ENCODE results near the gene SEMA6B. TPM values are rescaled to one million over a fixed set of nuclear protein-coding genes. Genes with fewer than 3 reads are reported as not detected.
"Not testable (repeated sequence)": the region's sequence is repeated elsewhere in the genome, so short reads cannot be mapped to it uniquely, and the experiment has no call there.

SEMA6B gene
- total RNA-seq, 1 experiment from 2014 or later = 5.7 TPM

DNA sequence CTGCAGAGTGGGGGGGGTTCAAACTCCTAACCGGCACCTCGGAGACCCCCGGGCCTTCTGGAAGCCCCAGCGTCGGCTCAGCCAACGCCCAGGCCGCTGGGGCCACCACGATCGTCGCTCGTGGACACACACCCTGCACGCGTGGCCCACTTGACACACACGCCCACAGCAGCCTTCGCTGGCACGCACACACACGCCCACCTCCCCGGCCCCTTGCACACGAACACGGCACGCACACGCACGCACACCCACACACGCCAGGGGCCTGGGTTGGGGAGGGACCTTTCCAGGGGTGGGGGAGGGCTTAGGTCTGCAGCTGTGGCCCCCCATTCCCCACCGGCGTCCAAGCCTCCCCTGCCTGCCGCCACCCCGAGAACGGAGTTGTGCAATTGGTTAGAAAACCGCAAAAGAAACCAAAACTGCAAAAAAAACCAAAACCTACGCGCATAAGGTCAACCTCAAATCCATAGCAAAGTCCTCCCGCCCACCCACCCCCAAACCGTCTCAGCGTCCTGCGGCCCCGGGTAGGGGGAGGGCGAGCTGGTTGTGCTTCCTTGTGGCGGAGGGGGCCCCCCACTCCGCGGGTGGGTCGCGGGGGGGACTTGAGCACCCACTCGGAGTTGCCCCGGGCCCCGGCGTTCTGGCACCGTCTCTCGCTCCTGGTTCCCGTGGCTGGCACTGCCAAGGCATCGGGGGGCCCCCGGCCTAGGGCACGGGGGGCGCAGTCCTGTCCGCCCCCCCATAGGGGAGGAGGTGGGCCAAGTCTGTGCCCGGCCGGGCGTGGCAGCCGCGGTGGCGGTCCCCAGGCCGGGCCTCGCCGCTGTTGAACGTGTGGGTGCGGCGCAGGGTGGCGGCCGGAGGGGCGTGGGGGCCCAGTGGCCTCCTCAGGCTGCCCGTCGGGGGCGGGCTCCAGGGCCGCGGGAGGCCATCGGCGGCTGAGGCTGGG, 16.3 kb downstream of the SEMA6B start:
- H3K9me3 ChIP-seq = no peaks in the 10 kb centered on the region
- H3K4me3 ChIP-seq = no peak overlapping the region
- H3K27me3 ChIP-seq = no peaks in the 10 kb centered on the region
- no peaks in the 10 kb centered on the region for H3K36me3 ChIP-seq
- DNase-seq = no peak

DNA sequence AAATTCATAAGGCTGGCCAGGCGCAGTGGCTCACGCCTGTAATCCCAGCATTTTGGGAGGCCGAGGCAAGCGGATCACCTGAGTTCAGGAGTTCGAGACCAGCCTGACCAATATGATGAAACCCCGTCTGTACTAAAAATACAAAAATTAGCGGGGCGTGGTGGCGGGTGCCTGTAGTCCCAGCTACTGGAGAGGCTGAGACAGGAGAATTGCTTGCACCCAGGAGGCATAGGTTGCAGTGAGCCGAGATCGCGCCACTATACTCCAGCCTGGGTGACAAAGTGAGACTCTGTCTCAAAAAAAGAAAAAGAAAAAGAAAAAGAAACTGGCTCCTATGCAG, 17.7 kb downstream of the SEMA6B start:
- not testable (repeated sequence) for H3K27me3 ChIP-seq, H3K9me3 ChIP-seq, H3K36me3 ChIP-seq, H3K4me3 ChIP-seq, DNase-seq

DNA sequence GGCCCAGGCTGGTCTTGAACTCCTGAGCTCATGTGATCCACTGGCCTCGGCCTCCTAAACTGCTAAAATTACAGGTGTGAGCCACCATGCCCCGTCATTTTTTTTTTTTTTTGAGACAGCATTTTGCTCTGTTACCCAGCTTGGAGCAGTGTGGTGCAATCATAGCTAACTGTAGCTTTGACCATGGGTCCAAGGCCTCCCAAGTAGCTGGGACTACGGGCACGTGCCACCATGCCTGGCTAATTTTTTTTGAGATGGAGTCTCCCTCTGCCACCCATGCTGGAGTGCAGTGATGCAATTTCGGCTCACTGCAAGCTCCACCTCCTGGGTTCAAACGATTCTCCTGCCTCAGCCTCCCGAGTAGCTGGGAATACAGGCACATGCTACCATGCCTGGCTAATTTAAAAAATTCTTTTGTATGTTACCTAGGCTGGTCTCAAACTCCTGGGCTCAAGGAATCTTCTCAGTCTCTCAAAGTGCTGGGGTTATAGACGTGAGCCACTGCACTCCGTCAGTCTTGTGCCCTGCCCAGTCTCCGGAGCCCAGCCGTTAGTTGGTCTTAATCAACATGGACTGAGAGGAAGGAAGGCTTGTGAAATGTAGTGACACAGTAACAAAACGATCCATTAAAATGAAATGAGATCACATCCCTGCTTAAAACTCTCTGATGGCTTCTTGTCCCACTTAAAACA, 18.2 kb downstream of the SEMA6B start:
- DNase-seq = no peak
- Histone ChIP-seq H3K4me3 (no peak overlapping the region), H3K36me3 (no peaks in the 10 kb centered on the region), H3K9me3 (no peaks in the 10 kb centered on the region), H3K27me3 (no peaks in the 10 kb centered on the region)

DNA sequence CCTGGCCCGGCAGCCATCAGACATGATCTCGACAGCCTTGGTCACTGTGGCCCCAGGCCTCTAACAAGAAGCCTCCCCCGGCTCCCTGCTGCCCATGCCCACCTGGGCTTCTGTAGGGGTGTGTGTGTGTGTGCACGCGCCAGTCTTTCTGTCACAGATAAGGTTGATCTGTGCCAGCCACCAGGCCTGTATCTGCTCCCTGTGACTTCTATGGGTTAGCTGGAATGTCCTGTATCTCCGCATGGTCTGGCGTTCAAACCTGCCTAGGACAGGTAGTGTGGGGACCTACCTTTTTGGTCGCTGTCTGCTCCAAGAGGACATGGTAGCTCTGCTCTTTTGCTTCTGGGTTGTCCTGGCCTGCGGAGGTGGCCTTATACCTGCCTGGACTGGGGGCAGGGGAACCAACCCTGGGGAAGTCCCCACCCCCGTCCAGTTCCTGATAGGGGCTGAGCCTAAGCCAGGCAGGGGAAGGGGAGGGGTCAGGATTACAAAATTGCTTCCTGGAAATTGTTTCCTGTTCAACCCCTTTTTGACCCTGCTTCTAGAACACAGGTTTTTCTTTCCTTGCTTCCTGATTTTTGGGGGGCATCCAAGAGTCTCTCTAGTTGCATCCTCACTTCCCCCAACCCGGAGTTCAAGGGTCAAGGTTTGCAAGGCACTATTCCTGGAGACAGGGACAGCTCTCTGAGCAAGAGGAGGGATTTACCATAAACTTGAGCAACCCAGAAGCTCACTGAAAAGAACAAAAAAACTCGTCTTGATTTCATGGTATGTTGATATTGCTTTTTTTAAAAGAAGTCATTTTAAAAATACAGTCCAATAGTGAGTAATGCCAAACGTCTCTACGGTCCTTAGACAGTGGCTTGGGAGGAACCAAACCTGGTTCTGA, 19.5 kb downstream of the SEMA6B start, which contains the start of gene LRG1:
Gene LRG1 (minus strand): TSS at position 344 of the 889 bp plus-strand sequence. CDS start 23 bp downstream, at position 321.
- Histone ChIP-seq H3K27me3 (no peaks in the 10 kb centered on the region), H3K4me3 (no peak within 1 kb of the TSS), H3K36me3 (no peaks in the 10 kb centered on the region), H3K9me3 (no peaks in the 10 kb centered on the region)
- DNase-seq = no peak

DNA sequence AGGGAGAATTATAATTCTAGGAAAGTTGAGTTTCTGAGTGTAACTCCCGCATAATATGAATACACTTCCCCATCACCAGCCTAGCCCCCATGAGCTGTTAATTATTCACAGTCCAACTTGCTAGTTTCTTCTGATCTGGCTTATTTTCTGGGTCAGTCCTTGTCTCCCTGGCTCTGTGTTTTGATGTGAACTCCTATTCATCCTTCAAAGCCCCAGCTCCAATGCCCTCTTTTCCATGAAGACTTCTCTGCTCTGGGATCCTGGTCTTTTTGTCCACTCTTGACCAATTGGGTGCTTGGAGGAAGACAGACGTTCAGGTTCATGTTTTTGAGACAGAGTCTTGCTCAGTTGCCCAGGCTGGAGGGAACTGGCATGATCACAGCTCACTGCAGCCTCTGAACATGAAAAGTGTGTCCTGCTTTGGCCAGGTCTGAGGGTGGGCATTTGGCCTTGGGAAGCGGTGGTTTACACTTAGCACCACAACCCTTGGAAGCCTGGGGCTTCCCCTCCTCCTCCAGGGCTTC, 20.3 kb downstream of the SEMA6B start:
- no peaks in the 10 kb centered on the region for H3K36me3 ChIP-seq
- no peak for DNase-seq
- no peak overlapping the region for H3K4me3 ChIP-seq
- no peaks in the 10 kb centered on the region for H3K27me3 ChIP-seq
- H3K9me3 ChIP-seq = no peaks in the 10 kb centered on the region

DNA sequence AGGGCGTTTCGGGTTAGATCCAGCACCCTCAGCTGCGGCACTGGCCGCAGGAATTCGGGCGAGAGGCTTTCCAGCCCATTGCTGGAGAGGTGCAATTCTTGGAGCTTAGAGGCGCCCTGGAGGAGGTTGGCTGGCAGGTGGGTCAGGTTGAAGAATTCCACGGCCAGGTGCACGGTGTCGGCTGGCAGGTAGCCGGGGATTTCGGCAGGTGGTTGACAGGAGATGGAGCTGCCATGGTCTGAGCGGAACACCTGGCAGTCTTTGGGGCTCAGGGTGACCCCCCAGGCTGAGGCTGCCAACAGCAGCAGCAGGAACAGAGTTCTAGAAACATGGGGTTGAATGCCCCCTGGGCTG, 20.9 kb downstream of the SEMA6B start:
- Histone ChIP-seq H3K4me3 (no peak overlapping the region), H3K9me3 (no peaks in the 10 kb centered on the region), H3K27me3 (no peaks in the 10 kb centered on the region), H3K36me3 (no peaks in the 10 kb centered on the region)
- no peak for DNase-seq

DNA sequence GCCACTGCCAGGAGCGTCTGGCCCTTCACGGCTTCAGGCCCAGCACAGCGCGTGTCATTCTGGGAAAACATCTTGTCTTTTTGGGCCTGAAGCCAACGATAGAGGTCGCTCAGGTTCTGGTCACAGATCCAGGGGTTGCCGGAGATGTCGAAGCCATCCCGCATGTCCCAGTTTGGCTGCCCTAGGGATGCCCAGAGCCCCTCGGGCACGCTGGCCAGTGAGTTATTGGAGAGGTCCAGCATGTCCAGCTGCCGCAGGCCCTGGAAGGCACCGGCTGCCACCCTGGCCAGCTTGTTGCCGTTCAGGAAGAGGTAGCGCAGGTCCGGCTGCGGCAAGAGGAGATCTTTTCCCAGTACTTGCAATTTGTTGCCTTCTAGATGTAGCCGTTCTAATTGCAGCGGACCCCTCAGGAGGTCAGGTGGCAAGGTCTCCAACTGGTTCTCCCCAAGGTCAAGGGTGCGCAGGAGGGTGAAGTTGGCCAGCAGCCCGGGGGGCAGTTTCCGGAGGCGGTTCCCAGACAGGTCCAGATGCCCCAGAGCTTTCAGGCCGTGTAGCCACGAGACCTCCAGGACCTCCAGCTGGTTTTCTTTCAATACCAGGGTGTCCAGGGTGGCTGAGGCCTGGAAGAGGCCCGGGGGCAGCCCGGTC, 21.4 kb downstream of the SEMA6B start:
- H3K36me3 ChIP-seq = no peaks in the 10 kb centered on the region
- no peaks in the 10 kb centered on the region for H3K27me3 ChIP-seq
- no peaks in the 10 kb centered on the region for H3K9me3 ChIP-seq
- H3K4me3 ChIP-seq = no peak overlapping the region
- no peak for DNase-seq

DNA sequence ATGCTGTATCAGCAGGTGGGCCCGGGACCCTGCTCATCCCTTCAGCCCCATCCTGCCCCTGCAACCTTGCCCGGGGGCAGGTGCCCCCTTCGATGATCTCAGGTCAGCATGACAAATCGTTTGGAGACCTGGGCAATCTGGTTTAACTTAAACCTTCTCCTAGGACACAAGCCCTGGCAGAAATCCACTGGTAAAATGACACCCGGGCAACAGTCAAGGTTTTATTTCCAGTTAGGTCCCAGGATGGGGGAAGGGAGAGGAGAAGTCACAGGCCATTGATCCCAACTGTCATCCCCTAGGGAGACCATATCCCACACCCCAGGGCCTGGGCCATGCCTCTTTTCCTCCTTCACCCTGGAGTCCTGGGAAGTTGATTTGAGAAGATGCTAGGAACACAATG, 22.7 kb downstream of the SEMA6B start:
- no peaks in the 10 kb centered on the region for H3K27me3 ChIP-seq
- H3K9me3 ChIP-seq = no peaks in the 10 kb centered on the region
- H3K4me3 ChIP-seq = no peak overlapping the region
- H3K36me3 ChIP-seq = no peaks in the 10 kb centered on the region
- no peak for DNase-seq

DNA sequence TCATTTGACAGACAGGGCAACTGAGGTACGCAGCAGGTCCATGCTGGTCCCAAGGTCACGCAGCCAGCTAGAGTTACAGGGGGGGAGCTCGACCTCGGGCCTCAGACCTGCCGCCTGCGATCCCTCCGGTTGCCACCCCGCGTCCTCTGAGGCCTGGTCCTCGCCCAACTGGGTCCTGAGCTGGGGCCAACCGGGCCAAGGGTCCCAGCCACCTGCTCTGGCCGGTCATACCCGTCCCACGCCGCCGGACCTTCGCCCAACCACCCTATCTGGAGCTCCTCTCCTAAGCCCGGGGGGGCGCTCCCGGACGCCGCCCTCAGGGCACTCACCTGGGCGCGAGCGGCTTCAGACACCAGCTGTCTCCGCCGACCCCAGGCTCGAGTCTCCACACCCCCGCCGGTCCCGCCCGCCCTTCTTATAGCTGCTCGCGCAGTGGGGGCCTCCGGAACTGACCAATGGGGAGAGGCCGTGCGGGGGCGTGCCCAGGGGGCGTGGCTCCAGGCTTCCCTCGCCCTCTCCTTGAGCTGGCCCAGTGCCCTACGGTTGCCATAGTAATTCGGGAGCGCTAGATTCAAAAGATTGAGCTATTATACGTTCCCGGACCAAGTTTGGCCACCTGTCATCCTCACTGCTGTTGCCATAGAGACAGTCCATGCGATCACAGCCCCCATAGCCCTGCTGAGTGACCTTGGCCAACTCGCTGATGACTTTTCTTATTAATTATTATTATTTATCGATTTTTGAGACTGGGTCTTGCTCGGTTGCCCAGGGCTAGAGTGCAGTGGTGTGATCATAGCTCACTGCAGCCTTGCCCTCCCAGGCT, 24.4 kb downstream of the SEMA6B start, which contains the start of gene PLIN5:
Gene PLIN5 (minus strand): TSS at position 389 of the 823 bp plus-strand sequence. CDS start 1,150 bp downstream, outside the sequence.
- Histone ChIP-seq H3K4me3 (no peak within 1 kb of the TSS), H3K9me3 (no peaks in the 10 kb centered on the region), H3K27me3 (no peaks in the 10 kb centered on the region), H3K36me3 (no peaks in the 10 kb centered on the region)
- no peak for DNase-seq

DNA sequence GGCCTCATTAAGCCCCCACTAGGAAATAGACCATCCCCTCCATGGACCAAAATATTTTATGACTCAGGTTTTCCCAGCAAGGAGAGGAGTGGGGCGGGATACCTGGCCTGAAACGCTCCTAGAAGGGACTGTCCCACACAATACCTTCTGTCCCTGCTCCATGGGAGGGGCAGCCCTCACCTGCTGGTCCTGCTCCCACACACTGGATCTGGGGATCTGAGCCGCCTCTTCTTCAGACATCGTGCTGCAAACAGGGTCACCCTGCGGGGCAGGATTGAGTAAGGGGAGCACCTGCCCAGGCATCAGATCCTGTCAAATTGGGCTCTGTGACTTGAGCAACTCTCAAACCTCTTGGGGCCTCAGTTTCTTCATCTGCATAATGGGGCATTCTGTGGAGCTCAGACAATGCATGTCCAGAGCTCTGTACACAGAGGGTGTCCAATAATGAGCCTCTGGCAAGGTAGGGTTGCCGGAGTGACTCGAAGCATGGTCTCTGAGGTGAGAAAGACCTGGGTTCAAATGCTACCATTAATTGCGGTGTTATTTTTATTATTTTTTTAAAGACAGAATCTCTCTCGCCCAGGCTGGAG, 25.6 kb downstream of the SEMA6B start:
- Histone ChIP-seq H3K4me3 (no peak overlapping the region), H3K27me3 (no peaks in the 10 kb centered on the region), H3K36me3 (no peaks in the 10 kb centered on the region), H3K9me3 (no peaks in the 10 kb centered on the region)
- no peak for DNase-seq

DNA sequence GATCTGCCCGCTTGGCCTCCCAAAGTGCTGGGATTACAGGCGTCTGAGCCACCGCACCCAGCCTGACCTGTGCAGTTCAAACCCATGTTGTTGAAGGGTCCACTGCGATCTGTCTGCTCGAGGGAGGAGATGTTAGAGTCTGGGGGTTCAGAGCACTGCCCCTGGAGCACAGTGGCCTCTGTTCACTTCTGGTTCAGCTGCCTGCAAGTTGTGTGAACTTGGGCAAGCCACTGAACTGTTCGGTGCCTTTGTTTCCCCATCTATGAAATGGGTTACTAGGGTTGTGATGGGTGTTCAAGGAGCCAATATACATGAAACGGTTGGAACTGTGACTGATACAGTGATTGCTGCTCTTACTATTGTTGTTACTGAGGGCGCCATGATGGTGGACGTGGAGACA, 26.1 kb downstream of the SEMA6B start:
- Histone ChIP-seq H3K27me3 (no peaks in the 10 kb centered on the region), H3K9me3 (no peaks in the 10 kb centered on the region), H3K4me3 (no peak overlapping the region), H3K36me3 (no peaks in the 10 kb centered on the region)
- no peak for DNase-seq

DNA sequence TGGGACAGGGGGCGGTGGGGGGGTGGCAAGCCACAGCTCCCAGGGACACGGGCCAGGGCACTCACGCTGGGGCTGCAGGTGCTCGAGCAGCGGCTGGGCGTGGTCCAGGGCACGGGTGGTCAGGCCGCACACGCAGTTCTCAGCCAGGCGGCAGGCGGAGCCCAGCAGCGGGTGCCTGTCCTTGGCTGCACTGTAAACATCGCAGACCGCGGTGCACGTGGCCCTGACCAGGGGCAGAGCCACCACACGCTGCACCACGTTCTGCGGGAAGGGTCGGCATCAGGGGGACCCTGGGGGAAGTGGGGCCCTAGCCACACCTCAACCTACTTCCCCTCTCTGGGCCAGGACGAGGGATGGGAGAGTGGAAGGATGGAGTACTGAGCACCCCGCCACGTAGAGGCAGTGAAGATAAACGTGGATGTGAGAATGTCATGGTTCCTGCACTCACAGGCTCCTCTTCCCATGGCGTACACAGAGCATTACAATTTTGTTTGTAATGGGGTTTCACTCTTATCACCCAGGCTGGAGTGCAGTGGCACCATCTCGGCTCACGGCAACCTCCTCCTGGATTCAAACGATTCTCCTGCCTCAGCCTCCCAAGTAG, 27.8 kb downstream of the SEMA6B start:
- DNase-seq = no peak
- Histone ChIP-seq H3K36me3 (no peaks in the 10 kb centered on the region), H3K27me3 (no peaks in the 10 kb centered on the region), H3K9me3 (no peaks in the 10 kb centered on the region), H3K4me3 (no peak overlapping the region)

DNA sequence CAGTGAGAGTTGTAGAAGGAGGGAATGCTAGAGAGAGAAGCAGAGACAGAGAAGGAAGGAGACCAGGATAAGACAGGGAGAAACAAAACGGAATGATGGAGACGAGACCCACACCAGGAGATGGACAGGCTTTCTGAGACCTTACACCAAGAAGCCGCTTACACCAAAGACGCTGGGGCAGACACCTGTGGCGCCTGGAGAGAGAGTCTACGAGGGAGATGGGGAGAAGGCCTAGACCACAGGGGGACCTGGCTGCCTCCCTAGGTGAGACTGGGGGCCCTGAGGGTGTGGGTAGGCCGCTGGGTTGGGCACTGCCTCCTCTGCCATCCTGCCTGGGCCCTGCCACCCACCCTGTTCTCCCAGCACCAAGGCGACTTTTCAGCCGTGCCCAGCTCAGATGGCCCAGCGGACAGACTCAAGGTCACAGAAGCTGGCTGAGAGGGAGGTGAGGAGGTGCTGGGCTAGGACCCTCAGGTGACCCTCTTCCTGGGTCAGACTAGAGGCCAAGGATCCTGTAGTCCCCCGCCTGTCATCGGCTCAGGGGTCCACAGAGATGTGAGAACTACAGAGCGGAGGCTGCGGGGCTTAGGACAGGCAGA, 29.5 kb downstream of the SEMA6B start:
- H3K4me3 ChIP-seq = no peak overlapping the region
- no peaks in the 10 kb centered on the region for H3K27me3 ChIP-seq
- H3K36me3 ChIP-seq = no peaks in the 10 kb centered on the region
- no peaks in the 10 kb centered on the region for H3K9me3 ChIP-seq
- DNase-seq = no peak

DNA sequence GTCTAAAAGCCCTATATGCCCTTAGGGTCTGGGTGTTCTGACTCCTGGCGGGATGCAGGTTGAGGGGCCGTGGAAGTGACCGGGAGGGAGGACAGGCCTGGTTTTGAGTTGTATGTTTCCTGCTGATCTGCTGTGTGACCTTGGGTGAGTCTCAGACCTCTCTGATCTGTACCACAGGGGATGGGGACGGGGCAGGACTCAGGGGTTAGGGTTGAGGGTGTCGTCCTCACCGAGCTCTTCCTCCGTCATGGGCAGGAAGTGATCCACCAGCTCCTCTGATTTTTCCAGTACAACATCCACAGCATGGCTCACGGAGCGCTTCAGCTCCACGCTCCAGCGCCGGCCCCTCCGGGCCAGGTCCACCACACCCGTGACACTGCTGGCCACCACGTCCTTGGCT, 30.6 kb downstream of the SEMA6B start:
- no peak for DNase-seq
- Histone ChIP-seq H3K36me3 (no peaks in the 10 kb centered on the region), H3K27me3 (no peaks in the 10 kb centered on the region), H3K9me3 (no peaks in the 10 kb centered on the region), H3K4me3 (no peak overlapping the region)

DNA sequence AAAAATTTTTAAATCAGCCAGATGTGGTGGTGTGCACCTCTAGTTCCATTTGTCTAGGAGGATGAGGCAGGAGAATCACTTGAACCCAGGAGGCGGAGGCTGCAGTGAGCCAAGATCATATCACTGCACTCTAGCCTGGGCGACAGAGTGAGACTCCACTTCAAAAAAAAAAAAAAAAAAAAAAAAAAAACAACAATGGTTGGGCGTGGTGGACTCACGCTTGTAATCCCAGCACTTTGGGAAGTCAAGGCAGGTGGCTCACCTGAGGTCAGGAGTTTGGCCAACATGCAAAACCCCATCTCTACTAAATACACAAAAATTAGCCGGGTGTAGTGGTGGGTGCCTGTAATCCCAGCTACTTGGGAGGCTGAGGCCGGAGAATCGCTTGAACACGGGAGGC, 32.1 kb downstream of the SEMA6B start:
- H3K36me3 ChIP-seq, H3K27me3 ChIP-seq, H3K4me3 ChIP-seq, DNase-seq, H3K9me3 ChIP-seq: not testable (repeated sequence)

Data from MG63 (cell line).